HepG2 (cell line): Measurements from ENCODE around the gene TCF23. TPM values are rescaled to one million over a fixed set of nuclear protein-coding genes. Genes with fewer than 3 reads are reported as not detected.

ENCODE experiments used
- BHLHE40 ChIP-seq: IDR thresholded peaks from 2 replicates; pipeline ENCODE4 v1.6.1; 2011; ENCODE audit warnings: low read length, improper control_type of control experiment
- E2F2 ChIP-seq: sonication (generic); formaldehyde crosslinking; IDR thresholded peaks from 2 replicates; pipeline ENCODE4 v1.4.0; 2020; ENCODE audit warnings: missing genetic modification reagents, borderline replicate concordance
- KMT2A ChIP-seq: sonication (generic); formaldehyde crosslinking; IDR thresholded peaks from 2 replicates; pipeline ENCODE4 v1.4.0; 2020; ENCODE audit warnings: missing genetic modification reagents
- MAZ ChIP-seq, 2 experiments: sonication (generic) in 1 of 2; formaldehyde crosslinking in 1 of 2; IDR thresholded peaks; 2 replicates each; pipeline versions ENCODE4 v1.5.0 to v1.6.1; 2012 to 2020; ENCODE audit warnings: low read depth in 2 of 2, mild to moderate bottlenecking in 2 of 2, borderline replicate concordance in 1 of 2, improper control_type of control experiment in 1 of 2, low read length in 1 of 2, missing genetic modification reagents in 1 of 2, moderate library complexity in 1 of 2
- MLXIP ChIP-seq: sonication (generic); formaldehyde crosslinking; IDR thresholded peaks from 2 replicates; pipeline ENCODE4 v1.9.0; 2021; ENCODE audit warnings: missing genetic modification reagents, borderline replicate concordance
- NRL ChIP-seq: sonication (generic); formaldehyde crosslinking; IDR thresholded peaks from 2 replicates; pipeline ENCODE4 v1.5.0; 2020; ENCODE audit warnings: missing genetic modification reagents, mild to moderate bottlenecking, moderate library complexity, borderline replicate concordance
- PRMT3 ChIP-seq: sonication (generic); formaldehyde crosslinking; IDR thresholded peaks from 2 replicates; pipeline ENCODE4 v1.8.1; 2022; ENCODE audit warnings: low read depth, mild to moderate bottlenecking, moderate library complexity, missing genetic modification reagents, borderline replicate concordance
- SMC3 ChIP-seq: IDR thresholded peaks from 2 replicates; pipeline ENCODE4 v1.6.1; 2011; ENCODE audit warnings: low read length, improper control_type of control experiment
- ZC3H4 ChIP-seq: sonication (generic); formaldehyde crosslinking; IDR thresholded peaks from 2 replicates; pipeline ENCODE4 v1.4.0; 2020; ENCODE audit warnings: missing genetic modification reagents, borderline replicate concordance
- ZNF317 ChIP-seq: sonication (generic); formaldehyde crosslinking; IDR thresholded peaks from 2 replicates; pipeline ENCODE4 v1.5.0; 2020; ENCODE audit warnings: mild to moderate bottlenecking, missing genetic modification reagents
- ZNF772 ChIP-seq: sonication (generic); formaldehyde crosslinking; IDR thresholded peaks from 2 replicates; pipeline ENCODE4 v1.5.0; 2020; ENCODE audit warnings: mild to moderate bottlenecking, missing genetic modification reagents
- polyA plus RNA-seq, 8 experiments: library from polyadenylated mRNA; depleted of rRNA in 3 of 8; stranded (reverse) in 7 of 8; unstranded in 1 of 8; fragments of >200 nt; fragmentation: Illumina TruSeq in 4 of 8; extraction: Trizol in 4 of 8; gene quantifications; 2 replicates each; pipeline versions ENCODE4 v1.2.1 to v1.2.3, GENCODE V29; 2011 to 2016; ENCODE audit warnings: low read depth in 4 of 8, missing spikeins in 1 of 8, mixed read lengths in 1 of 8; ENCODE audit not compliant: insufficient read depth in 1 of 8
- total RNA-seq, 5 experiments: library from RNA; depleted of rRNA; stranded (reverse); fragments of >200 nt; fragmentation: Illumina TruSeq; extraction: Trizol; gene quantifications; 2 replicates each; pipeline ENCODE4 v1.2.3, GENCODE V29; 2016; ENCODE audit warnings: low read depth in 1 of 5
- TF ChIP-seq, protein P1 (sequence below): sonication (generic); formaldehyde crosslinking; IDR thresholded peaks from 2 replicates; pipeline ENCODE4 v1.5.0; 2020; ENCODE audit warnings: missing genetic modification reagents
- TF ChIP-seq, protein P2 (sequence below): sonication (generic); formaldehyde crosslinking; IDR thresholded peaks from 2 replicates; pipeline ENCODE4 v1.5.0; 2020; ENCODE audit warnings: mild to moderate bottlenecking, missing genetic modification reagents, borderline replicate concordance
- TF ChIP-seq, protein P3 (sequence below): sonication (generic); formaldehyde crosslinking; IDR thresholded peaks from 2 replicates; pipeline ENCODE4 v1.9.0; 2021; ENCODE audit warnings: missing genetic modification reagents, mild to moderate bottlenecking, borderline replicate concordance
- TF ChIP-seq, protein P4 (sequence below): sonication (generic); formaldehyde crosslinking; IDR thresholded peaks from 2 replicates; pipeline ENCODE4 v1.5.0; 2020; ENCODE audit warnings: missing genetic modification reagents

Gene TCF23
- total and polyA plus RNA-seq, 2 of the 13 experiments (the other 11 are each of a cell fraction or from before 2014, with no cell fraction given), result 0.02 to 1.4 TPM

DNA sequence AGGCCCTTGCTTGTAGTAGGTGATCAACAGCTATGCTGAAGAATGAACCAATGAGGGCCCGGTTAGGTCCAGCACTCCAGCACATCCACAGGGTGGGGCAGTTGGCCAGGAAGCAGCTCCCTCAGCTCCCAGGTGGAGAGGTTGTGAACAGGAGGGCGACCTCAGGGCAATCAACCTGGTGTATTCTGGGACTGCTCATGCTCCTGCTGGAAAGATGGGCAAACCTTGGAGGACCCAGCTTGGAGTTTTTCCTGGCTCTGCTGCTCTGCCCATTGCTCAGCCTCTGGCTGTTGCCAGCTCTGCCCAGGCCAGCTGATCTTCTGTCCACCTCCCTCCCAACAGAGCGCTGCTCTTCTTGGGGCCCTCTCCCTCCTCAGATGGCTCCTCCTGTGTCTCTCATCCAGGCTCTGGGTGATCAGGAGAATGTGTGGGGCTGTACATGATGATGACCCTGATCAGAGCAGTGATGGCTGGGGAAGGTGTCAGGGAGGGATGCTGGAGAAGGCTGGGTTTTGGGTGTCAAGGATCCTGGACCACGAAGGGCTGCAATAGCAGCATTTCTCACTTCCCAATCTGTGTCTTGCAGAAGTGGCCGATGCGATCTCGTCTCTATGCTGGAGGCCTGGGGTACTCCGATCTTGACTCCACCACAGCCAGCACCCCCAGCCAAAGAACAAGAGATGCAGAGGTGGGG lies 3.4 kb downstream of the TCF23 start (continued):
- TF ChIP-seq, protein P1, sequence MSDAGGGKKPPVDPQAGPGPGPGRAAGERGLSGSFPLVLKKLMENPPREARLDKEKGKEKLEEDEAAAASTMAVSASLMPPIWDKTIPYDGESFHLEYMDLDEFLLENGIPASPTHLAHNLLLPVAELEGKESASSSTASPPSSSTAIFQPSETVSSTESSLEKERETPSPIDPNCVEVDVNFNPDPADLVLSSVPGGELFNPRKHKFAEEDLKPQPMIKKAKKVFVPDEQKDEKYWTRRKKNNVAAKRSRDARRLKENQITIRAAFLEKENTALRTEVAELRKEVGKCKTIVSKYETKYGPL, result no peak
- no peak for TF ChIP-seq ZNF317 (CRISPR knock-in tag)
- 0 out of 2 replicates have a peak, but pooled peaks have one; percentile 30 for TF ChIP-seq MAZ (IDR thresholded peaks at IDR 0.05; ENCODE audit: borderline replicate concordance, low read depth, low read length)
- no peak for TF ChIP-seq MAZ (CRISPR knock-in tag; IDR thresholded peaks at IDR 0.05; ENCODE audit: low read depth)
- TF ChIP-seq, protein P2, sequence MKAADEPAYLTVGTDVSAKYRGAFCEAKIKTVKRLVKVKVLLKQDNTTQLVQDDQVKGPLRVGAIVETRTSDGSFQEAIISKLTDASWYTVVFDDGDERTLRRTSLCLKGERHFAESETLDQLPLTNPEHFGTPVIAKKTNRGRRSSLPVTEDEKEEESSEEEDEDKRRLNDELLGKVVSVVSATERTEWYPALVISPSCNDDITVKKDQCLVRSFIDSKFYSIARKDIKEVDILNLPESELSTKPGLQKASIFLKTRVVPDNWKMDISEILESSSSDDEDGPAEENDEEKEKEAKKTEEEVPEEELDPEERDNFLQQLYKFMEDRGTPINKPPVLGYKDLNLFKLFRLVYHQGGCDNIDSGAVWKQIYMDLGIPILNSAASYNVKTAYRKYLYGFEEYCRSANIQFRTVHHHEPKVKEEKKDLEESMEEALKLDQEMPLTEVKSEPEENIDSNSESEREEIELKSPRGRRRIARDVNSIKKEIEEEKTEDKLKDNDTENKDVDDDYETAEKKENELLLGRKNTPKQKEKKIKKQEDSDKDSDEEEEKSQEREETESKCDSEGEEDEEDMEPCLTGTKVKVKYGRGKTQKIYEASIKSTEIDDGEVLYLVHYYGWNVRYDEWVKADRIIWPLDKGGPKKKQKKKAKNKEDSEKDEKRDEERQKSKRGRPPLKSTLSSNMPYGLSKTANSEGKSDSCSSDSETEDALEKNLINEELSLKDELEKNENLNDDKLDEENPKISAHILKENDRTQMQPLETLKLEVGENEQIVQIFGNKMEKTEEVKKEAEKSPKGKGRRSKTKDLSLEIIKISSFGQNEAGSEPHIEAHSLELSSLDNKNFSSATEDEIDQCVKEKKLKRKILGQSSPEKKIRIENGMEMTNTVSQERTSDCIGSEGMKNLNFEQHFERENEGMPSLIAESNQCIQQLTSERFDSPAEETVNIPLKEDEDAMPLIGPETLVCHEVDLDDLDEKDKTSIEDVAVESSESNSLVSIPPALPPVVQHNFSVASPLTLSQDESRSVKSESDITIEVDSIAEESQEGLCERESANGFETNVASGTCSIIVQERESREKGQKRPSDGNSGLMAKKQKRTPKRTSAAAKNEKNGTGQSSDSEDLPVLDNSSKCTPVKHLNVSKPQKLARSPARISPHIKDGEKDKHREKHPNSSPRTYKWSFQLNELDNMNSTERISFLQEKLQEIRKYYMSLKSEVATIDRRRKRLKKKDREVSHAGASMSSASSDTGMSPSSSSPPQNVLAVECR, result no peak
- 0 out of 2 replicates have a peak, but pooled peaks have one; percentile 16 for TF ChIP-seq BHLHE40
- TF ChIP-seq KMT2A (CRISPR knock-in tag), result no peak
- no peak for TF ChIP-seq ZC3H4 (CRISPR knock-in tag)
- TF ChIP-seq ZNF772 (CRISPR knock-in tag), result no peak
- TF ChIP-seq, protein P3, sequence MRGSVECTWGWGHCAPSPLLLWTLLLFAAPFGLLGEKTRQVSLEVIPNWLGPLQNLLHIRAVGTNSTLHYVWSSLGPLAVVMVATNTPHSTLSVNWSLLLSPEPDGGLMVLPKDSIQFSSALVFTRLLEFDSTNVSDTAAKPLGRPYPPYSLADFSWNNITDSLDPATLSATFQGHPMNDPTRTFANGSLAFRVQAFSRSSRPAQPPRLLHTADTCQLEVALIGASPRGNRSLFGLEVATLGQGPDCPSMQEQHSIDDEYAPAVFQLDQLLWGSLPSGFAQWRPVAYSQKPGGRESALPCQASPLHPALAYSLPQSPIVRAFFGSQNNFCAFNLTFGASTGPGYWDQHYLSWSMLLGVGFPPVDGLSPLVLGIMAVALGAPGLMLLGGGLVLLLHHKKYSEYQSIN, result no peak
- TF ChIP-seq, protein P4, sequence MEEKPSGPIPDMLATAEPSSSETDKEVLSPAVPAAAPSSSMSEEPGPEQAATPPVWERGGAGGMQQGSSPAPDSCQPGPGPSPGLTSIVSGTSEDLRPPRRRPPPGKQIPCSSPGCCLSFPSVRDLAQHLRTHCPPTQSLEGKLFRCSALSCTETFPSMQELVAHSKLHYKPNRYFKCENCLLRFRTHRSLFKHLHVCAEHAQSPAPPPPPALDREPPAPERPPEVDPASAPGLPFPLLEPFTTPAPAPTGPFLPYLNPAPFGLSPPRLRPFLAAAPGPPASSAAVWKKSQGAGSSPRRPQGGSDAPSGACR, result no peak
- TF ChIP-seq PRMT3 (CRISPR knock-in tag), result no peak
- TF ChIP-seq MLXIP, result no peak
- 0 out of 2 replicates have a peak, but pooled peaks have one; percentile 13 for TF ChIP-seq NRL (CRISPR knock-in tag)
- TF ChIP-seq SMC3, result peak; percentile 94
- TF ChIP-seq E2F2 (CRISPR knock-in tag), result no peak
